CD4-positive, alpha-beta memory T cell (primary cell): ENCODE data around the gene SAMD11. TPM values are rescaled to one million over a fixed set of nuclear protein-coding genes. Genes with fewer than 3 reads are reported as not detected.

Experiments
- CTCF ChIA-PET: fragments of 350-600 bp; sonication (Branson Sonifier 250); formaldehyde crosslinking; loops from one replicate; lab custom pipeline; 2021; ENCODE audit warnings: inconsistent platforms; ENCODE audit not compliant: partially characterized antibody; lab: Charles Lee
- POLR2A ChIA-PET: fragments of 350-600 bp; sonication (Branson Sonifier 250); formaldehyde crosslinking; loops from one replicate; lab custom pipeline; 2021; ENCODE audit not compliant: partially characterized antibody; lab: Charles Lee
- DNase-seq, 5 donors: peaks; one replicate each; pipeline versions ENCODE4 v3.0.0 to v3.0.0-alpha.2; 2020 to 2022; ENCODE audit warnings: mixed read lengths in 1 of 5
- H3K27ac ChIP-seq: one replicate; pipeline ENCODE4 v1.7.0; 2013; ENCODE audit warnings: low read depth, low read length
- H3K27me3 ChIP-seq: 2 replicates; pipeline ENCODE4 v1.7.0; 2013; ENCODE audit warnings: mild to moderate bottlenecking, low read length, moderate library complexity; ENCODE audit not compliant: insufficient read depth
- H3K36me3 ChIP-seq: 2 replicates; pipeline ENCODE4 v1.7.0; 2013; ENCODE audit warnings: mild to moderate bottlenecking, low read length, moderate library complexity; ENCODE audit not compliant: insufficient read depth
- H3K4me1 ChIP-seq: 2 replicates; pipeline ENCODE4 v1.7.0; 2013; ENCODE audit warnings: mild to moderate bottlenecking, low read length, moderate library complexity; ENCODE audit not compliant: insufficient read depth
- H3K4me3 ChIP-seq, 2 donors: one replicate each; pipeline ENCODE4 v1.7.0; 2013; ENCODE audit warnings: low read length in 2 of 2, mild to moderate bottlenecking in 1 of 2
- H3K9me3 ChIP-seq, 2 donors: one replicate each; pipeline ENCODE4 v1.7.0; 2013; ENCODE audit warnings: low read length in 2 of 2, control low read depth in 1 of 2; ENCODE audit not compliant: control insufficient read depth in 1 of 2
- H3K27ac Mint-ChIP-seq, 7 donors: one replicate each; pipeline ENCODE4 v1.8.0; 2020 to 2021; ENCODE audit warnings: mixed read lengths in 7 of 7, mild to moderate bottlenecking in 6 of 7, inconsistent platforms in 3 of 7, moderate library complexity in 3 of 7
- H3K27me3 Mint-ChIP-seq, 2 donors: one replicate each; pipeline ENCODE4 v1.8.0; 2020 to 2021; ENCODE audit warnings: mixed read lengths in 2 of 2
- H3K36me3 Mint-ChIP-seq, 2 donors: one replicate each; pipeline ENCODE4 v1.8.0; 2020 to 2021; ENCODE audit warnings: mixed read lengths in 2 of 2, inconsistent platforms in 1 of 2, mild to moderate bottlenecking in 1 of 2
- H3K4me1 Mint-ChIP-seq, 4 donors: one replicate each; pipeline ENCODE4 v1.8.0; 2020 to 2021; ENCODE audit warnings: mixed read lengths in 4 of 4, mild to moderate bottlenecking in 1 of 4
- H3K4me3 Mint-ChIP-seq, 8 donors: one replicate each; pipeline ENCODE4 v1.8.0; 2020 to 2021; ENCODE audit warnings: mixed read lengths in 8 of 8, mild to moderate bottlenecking in 7 of 8, moderate library complexity in 6 of 8, inconsistent platforms in 3 of 8
- H3K9me3 Mint-ChIP-seq, 8 donors: one replicate each; pipeline ENCODE4 v1.8.0; 2020 to 2021; ENCODE audit warnings: mixed read lengths in 8 of 8, mild to moderate bottlenecking in 5 of 8, inconsistent platforms in 3 of 8, moderate library complexity in 1 of 8
- intact Hi-C: fragments of 100-400 bp; cut with micrococcal nuclease; formaldehyde crosslinking; loops from one replicate; pipeline ENCODE4 v1.15.1; 2023
- polyA plus RNA-seq, 2 donors: library from polyadenylated mRNA; unstranded; fragments of 300-500 nt; fragmentation: Illumina TruSeq; gene quantifications; one replicate each; pipeline ENCODE4 v1.2.3, GENCODE V29; 2021
- total RNA-seq, 2 experiments: library from RNA; stranded (reverse); gene quantifications; one replicate each; pipeline ENCODE4 v1.2.3, GENCODE V29; 2021

The SAMD11 gene
- total and polyA plus RNA-seq, 4 experiments from 2014 or later, result 0.10 TPM; not detected in 3

GRCh38 chr1:914891-915280 is 8.8 kb upstream of the SAMD11 start:
- no peaks in the 10 kb centered on the region for H3K36me3 Mint-ChIP-seq
- H3K4me1 ChIP-seq, result no peaks in the 10 kb centered on the region
- H3K4me3 Mint-ChIP-seq, result no peak overlapping the region
- H3K27ac Mint-ChIP-seq, result peak overlapping the region in 1 of 7 donors; percentile 32
- peaks cover 25% of the 10 kb centered on the region in 2 donors for H3K27me3 Mint-ChIP-seq
- POLR2A ChIA-PET, result no interaction called here
- no peaks in the 10 kb centered on the region for H3K36me3 ChIP-seq
- peaks cover 4% of the 10 kb centered on the region for H3K27me3 ChIP-seq
- no peak overlapping the region for H3K4me3 ChIP-seq
- no peak overlapping the region for H3K27ac ChIP-seq
- H3K9me3 Mint-ChIP-seq, result peaks cover 0 to 2% (median 0%) of the 10 kb centered on the region in 8 donors
- intact Hi-C loops, result no loop called here
- no peak for DNase-seq
- H3K9me3 ChIP-seq, result no peaks in the 10 kb centered on the region
- CTCF ChIA-PET, result no interaction called here
- peaks cover 0 to 5% (median 2%) of the 10 kb centered on the region in 4 donors for H3K4me1 Mint-ChIP-seq

GRCh38 chr1:915295-916172 is 8.2 kb upstream of the SAMD11 start:
- H3K9me3 Mint-ChIP-seq, result peaks cover 0 to 2% (median 0%) of the 10 kb centered on the region in 8 donors
- H3K4me1 ChIP-seq, result peaks cover 3% of the 10 kb centered on the region
- ChIA-PET POLR2A (no interaction called here), CTCF (no interaction called here)
- DNase-seq, result no peak
- H3K27me3 ChIP-seq, result peaks cover 10% of the 10 kb centered on the region
- no peaks in the 10 kb centered on the region for H3K36me3 ChIP-seq
- H3K27ac ChIP-seq, result no peak overlapping the region
- no peak overlapping the region for H3K4me3 Mint-ChIP-seq
- H3K36me3 Mint-ChIP-seq, result no peaks in the 10 kb centered on the region
- peaks cover 4 to 7% (median 4%) of the 10 kb centered on the region in 4 donors for H3K4me1 Mint-ChIP-seq
- intact Hi-C loops, result no loop called here
- H3K27me3 Mint-ChIP-seq, result peaks cover 25 to 28% of the 10 kb centered on the region in 2 donors
- no peak overlapping the region for H3K4me3 ChIP-seq
- no peak overlapping the region for H3K27ac Mint-ChIP-seq
- no peaks in the 10 kb centered on the region for H3K9me3 ChIP-seq

DNA sequence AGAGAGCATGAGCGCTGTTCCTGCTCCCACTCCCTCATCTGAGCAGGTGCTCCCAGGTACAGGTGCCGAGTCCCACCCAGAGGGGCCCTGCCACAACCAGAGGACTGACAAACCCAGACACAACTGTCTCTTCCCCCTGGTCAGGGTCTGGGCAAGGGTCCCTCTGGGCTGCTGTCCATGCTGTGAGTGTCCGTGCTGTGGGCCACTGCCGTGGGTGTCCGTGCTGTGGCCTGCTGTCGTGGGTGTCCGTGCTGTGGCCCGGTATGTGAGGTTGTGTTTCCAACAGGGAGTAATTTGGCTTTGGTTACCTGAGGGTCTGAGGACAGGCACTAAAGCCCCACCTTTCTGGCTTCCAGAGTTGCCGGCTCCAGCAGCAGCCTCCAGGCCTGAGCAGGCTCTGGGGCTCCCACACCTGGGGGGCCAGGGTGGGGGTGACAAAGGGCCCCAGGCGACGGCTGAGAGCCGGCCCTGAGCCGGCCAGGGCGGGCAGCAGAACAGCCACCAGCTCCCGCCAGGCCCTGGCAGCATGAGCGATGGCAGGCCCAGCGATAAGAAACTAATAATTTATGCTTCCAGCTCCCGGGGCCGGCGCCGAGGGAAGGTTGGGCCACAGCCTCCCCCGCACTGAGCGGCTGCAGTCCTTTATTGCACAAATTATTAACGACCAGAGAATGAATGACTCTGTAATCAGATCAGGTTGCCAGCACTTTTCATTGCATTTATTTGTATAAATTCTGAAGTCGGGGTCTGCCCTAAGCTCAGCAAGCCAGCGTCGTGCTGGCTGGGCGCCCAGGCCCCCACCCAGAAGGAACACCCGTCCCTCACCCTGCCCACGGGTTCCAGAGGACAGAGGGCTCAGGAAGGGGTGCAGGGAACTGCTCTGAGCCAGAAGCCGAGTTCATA is 7.3 kb upstream of the SAMD11 start:
- ChIA-PET POLR2A (no interaction called here), CTCF (no interaction called here)
- Histone ChIP-seq H3K4me1 (peaks cover 12% of the 10 kb centered on the region), H3K27me3 (peaks cover 13% of the 10 kb centered on the region), H3K27ac (no peak overlapping the region), H3K9me3 (no peaks in the 10 kb centered on the region), H3K36me3 (no peaks in the 10 kb centered on the region), H3K4me3 (no peak overlapping the region)
- Mint-ChIP-seq H3K27me3 (peaks cover 19 to 25% of the 10 kb centered on the region in 2 donors), H3K27ac (no peak overlapping the region), H3K4me1 (peaks cover 8 to 14% (median 10%) of the 10 kb centered on the region in 4 donors), H3K36me3 (no peaks in the 10 kb centered on the region), H3K9me3 (peaks cover 0 to under 1% (median 0%) of the 10 kb centered on the region in 8 donors), H3K4me3 (no peak overlapping the region)
- intact Hi-C loops, result no loop called here
- DNase-seq, result no peak

DNA sequence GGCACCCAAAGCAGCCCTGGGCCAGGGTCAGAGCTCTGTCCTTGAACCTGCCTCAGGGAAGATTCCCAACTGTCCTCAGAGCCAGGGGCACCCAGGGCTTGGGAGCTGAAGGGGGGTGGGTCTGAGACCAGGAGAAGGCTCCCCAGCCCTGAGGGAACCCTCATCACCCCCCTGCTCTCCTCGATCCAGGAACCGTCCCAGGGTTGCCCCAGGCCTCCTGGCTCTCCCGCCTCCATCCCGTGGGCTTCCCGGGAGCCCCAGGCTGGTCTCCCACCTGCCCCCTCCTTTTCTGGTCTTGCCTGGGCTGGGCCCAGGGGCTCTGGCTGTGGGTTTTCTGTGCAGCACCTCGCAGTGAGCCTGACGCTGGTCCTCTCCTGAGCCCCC is 6.7 kb upstream of the SAMD11 start:
- Histone ChIP-seq H3K4me3 (no peak overlapping the region), H3K27me3 (peaks cover 19% of the 10 kb centered on the region), H3K4me1 (peaks cover 13% of the 10 kb centered on the region), H3K9me3 (no peaks in the 10 kb centered on the region), H3K36me3 (no peaks in the 10 kb centered on the region), H3K27ac (no peak overlapping the region)
- POLR2A ChIA-PET, result no interaction called here
- Mint-ChIP-seq H3K9me3 (peaks cover 0 to 3% (median 0%) of the 10 kb centered on the region in 8 donors), H3K4me3 (no peak overlapping the region), H3K36me3 (no peaks in the 10 kb centered on the region), H3K27ac (no peak overlapping the region), H3K27me3 (peaks cover 19 to 27% of the 10 kb centered on the region in 2 donors), H3K4me1 (peaks cover 11 to 17% (median 12%) of the 10 kb centered on the region in 4 donors)
- CTCF ChIA-PET, result no interaction called here
- intact Hi-C loops, result no loop called here
- DNase-seq, result no peak

GRCh38 chr1:917466-918091 is 6.1 kb upstream of the SAMD11 start:
- intact Hi-C loops, result no loop called here
- Histone ChIP-seq H3K4me3 (no peak overlapping the region), H3K27ac (no peak overlapping the region), H3K36me3 (no peaks in the 10 kb centered on the region), H3K27me3 (peaks cover 22% of the 10 kb centered on the region), H3K9me3 (no peaks in the 10 kb centered on the region), H3K4me1 (peaks cover 16% of the 10 kb centered on the region)
- H3K36me3 Mint-ChIP-seq, result no peaks in the 10 kb centered on the region
- ChIA-PET POLR2A (no interaction called here), CTCF (no interaction called here)
- H3K9me3 Mint-ChIP-seq, result peaks cover 0 to 3% (median 0%) of the 10 kb centered on the region in 8 donors
- no peak overlapping the region for H3K27ac Mint-ChIP-seq
- H3K4me1 Mint-ChIP-seq, result peaks cover 10 to 19% (median 12%) of the 10 kb centered on the region in 4 donors
- DNase-seq, result no peak
- H3K4me3 Mint-ChIP-seq, result no peak overlapping the region
- peaks cover 17 to 28% of the 10 kb centered on the region in 2 donors for H3K27me3 Mint-ChIP-seq

- H3K27ac Mint-ChIP-seq, result no peak overlapping the region
- no peak overlapping the region for H3K4me3 Mint-ChIP-seq
- peaks cover 22 to 27% of the 10 kb centered on the region in 2 donors for H3K27me3 Mint-ChIP-seq
- intact Hi-C loops, result no loop called here
- peaks cover 0 to 1% of the 10 kb centered on the region in 2 donors for H3K36me3 Mint-ChIP-seq
- ChIA-PET CTCF (no interaction called here), POLR2A (no interaction called here)
- Histone ChIP-seq H3K4me1 (peaks cover 23% of the 10 kb centered on the region), H3K27ac (no peak overlapping the region), H3K9me3 (no peaks in the 10 kb centered on the region), H3K36me3 (no peaks in the 10 kb centered on the region), H3K4me3 (no peak overlapping the region), H3K27me3 (peaks cover 29% of the 10 kb centered on the region)
- no peak for DNase-seq
- peaks cover 11 to 22% (median 16%) of the 10 kb centered on the region in 4 donors for H3K4me1 Mint-ChIP-seq
- peaks cover 0 to 3% (median 0%) of the 10 kb centered on the region in 8 donors for H3K9me3 Mint-ChIP-seq
Measured at GRCh38 chr1:918353-918752, 5.4 kb upstream of the SAMD11 start.
